ENCODE data around the gene ZNG1F.
"Not testable (repeated sequence)": the region's sequence is repeated elsewhere in the genome, so short reads cannot be mapped to it uniquely, and the experiment has no call there.

GRCh38 chr9:41100508-41100907 is 88.6 kb downstream of the ZNG1F start:
- TF ChIP-seq RCOR1 (IDR thresholded peaks at IDR 0.05; ENCODE audit: low read depth, low read length); REST (IDR thresholded peaks at IDR 0.05); CTCF (IDR thresholded peaks at IDR 0.05); FOSB (CRISPR knock-in tag; IDR thresholded peaks at IDR 0.05); EP300 (IDR thresholded peaks at IDR 0.05): not testable (repeated sequence)
